Testis (tissue), 3 donors: ENCODE measurements around the gene RPRML. TPM values are rescaled to one million over a fixed set of nuclear protein-coding genes. Genes with fewer than 3 reads are reported as not detected.

Source experiments
- DNase-seq: peaks from one replicate; pipeline ENCODE4 v3.0.0-alpha.2; 2019
- H3K27ac ChIP-seq, 2 donors: fragments of 200-600 bp; sonication (generic); one replicate each; pipeline ENCODE4 v1.5.1; 2019
- H3K27me3 ChIP-seq: fragments of 200-600 bp; sonication (generic); one replicate; pipeline ENCODE4 v1.5.1; 2019
- H3K36me3 ChIP-seq: fragments of 200-600 bp; sonication (generic); one replicate; pipeline ENCODE4 v1.5.1; 2017; ENCODE audit warnings: low read depth; ENCODE audit errors: missing control alignments
- H3K4me1 ChIP-seq: fragments of 200-600 bp; sonication (generic); one replicate; pipeline ENCODE4 v1.5.1; 2019
- H3K4me3 ChIP-seq, 2 donors: fragments of 200-600 bp; sonication (generic); one replicate each; pipeline ENCODE4 v1.5.1; 2017 to 2019
- H3K9me3 ChIP-seq: fragments of 200-600 bp; sonication (generic); one replicate; pipeline ENCODE4 v1.5.1; 2017
- CTCF ChIP-seq, 3 experiments: fragments of 450-650 bp in 2 of 3; fragments of 200-600 bp in 1 of 3; sonication (generic) in 1 of 3; IDR thresholded peaks; one replicate each; pipeline ENCODE4 v1.5.1; 2016 to 2019; ENCODE audit warnings: antibody characterized with exemption in 3 of 3, mild to moderate bottlenecking in 2 of 3, moderate library complexity in 1 of 3
- POLR2A ChIP-seq: fragments of 450-650 bp; IDR thresholded peaks from one replicate; pipeline ENCODE4 v1.6.1; 2017; ENCODE audit warnings: antibody characterized with exemption, mild to moderate bottlenecking, moderate library complexity
- WGBS, 2 donors: methylation state at CpG; one replicate each; pipeline ENCODE4 v1.1.5; 2018; 5-methylcytosine and 5-hydroxymethylcytosine counted together
- intact Hi-C: fragments of 100-400 bp; cut with DNase I; formaldehyde crosslinking; loops from one replicate; pipeline ENCODE4 v1.15.1; 2023; ENCODE audit warnings: low total_unique reads
- polyA plus RNA-seq: library from polyadenylated mRNA; stranded (reverse); fragments of 350-450 nt; fragmentation: Illumina TruSeq; extraction: RNeasy Lipid Tissue Mini Kit (QIAGEN cat#74804); gene quantifications from one replicate; pipeline ENCODE4 v1.2.3, GENCODE V29; 2014; ENCODE audit warnings: low read depth, low replicate concordance; ENCODE audit not compliant: insufficient read depth
- total RNA-seq, 2 donors: library from RNA; depleted of rRNA; stranded (reverse); fragments of >200 nt; gene quantifications; one replicate each; pipeline ENCODE4 v1.2.3, GENCODE V29; 2016

RPRML gene
- total and polyA plus RNA-seq, 3 donors from 2014 or later = not detected

GRCh38 chr17:46948544-46948943 is 30.5 kb downstream of the RPRML start:
- intact Hi-C loops = no loop called here
- peaks cover 9% of the 10 kb centered on the region for H3K4me1 ChIP-seq
- no peak overlapping the region for H3K4me3 ChIP-seq
- TF ChIP-seq POLR2A = no peak
- TF ChIP-seq CTCF (IDR thresholded peaks at IDR 0.05) = no peak
- H3K9me3 ChIP-seq = no peaks in the 10 kb centered on the region
- no peak for DNase-seq
- H3K27me3 ChIP-seq = no peaks in the 10 kb centered on the region
- no peaks in the 10 kb centered on the region for H3K36me3 ChIP-seq
- 91 to 94% methylated on average over 5 of the region's 5 CpGs for WGBS, 2 donors
- H3K27ac ChIP-seq = no peak overlapping the region

- no peak overlapping the region for H3K27ac ChIP-seq
- TF ChIP-seq POLR2A (no peak), CTCF (IDR thresholded peaks at IDR 0.05) (no peak)
- peaks cover 14% of the 10 kb centered on the region for H3K4me1 ChIP-seq
- H3K27me3 ChIP-seq = no peaks in the 10 kb centered on the region
- WGBS, 2 donors = 77 to 80% methylated on average over 1 to 3 of the region's 3 CpGs
- DNase-seq = no peak
- intact Hi-C loops = no loop called here
- H3K36me3 ChIP-seq = no peaks in the 10 kb centered on the region
- H3K9me3 ChIP-seq = no peaks in the 10 kb centered on the region
- no peak overlapping the region for H3K4me3 ChIP-seq
These were observed 31.8 kb downstream of the RPRML start for GRCh38 chr17:46947216-46947615.

- peaks cover 14% of the 10 kb centered on the region for H3K4me1 ChIP-seq
- no peaks in the 10 kb centered on the region for H3K27me3 ChIP-seq
- intact Hi-C loops = no loop called here
These were observed 34.1 kb downstream of the RPRML start for GRCh38 chr17:46944931-46945330.

GRCh38 chr17:46943501-46944393 is 35.3 kb downstream of the RPRML start:
- Histone ChIP-seq H3K27me3 (no peaks in the 10 kb centered on the region), H3K36me3 (no peaks in the 10 kb centered on the region), H3K4me3 (no peak overlapping the region), H3K4me1 (peaks cover 14% of the 10 kb centered on the region), H3K27ac (no peak overlapping the region), H3K9me3 (no peaks in the 10 kb centered on the region)
- DNase-seq = peak; percentile 62
- 28 to 45% methylated on average over 16 to 21 of the region's 21 CpGs for WGBS, 2 donors
- TF ChIP-seq POLR2A (no peak), CTCF (IDR thresholded peaks at IDR 0.05) (no peak)
- intact Hi-C loops = no loop called here

More at GRCh38 chr17:46944931-46945330, 34.1 kb downstream of the RPRML start:
- no peaks in the 10 kb centered on the region for H3K36me3 ChIP-seq
- no peak overlapping the region for H3K27ac ChIP-seq
- TF ChIP-seq CTCF (IDR thresholded peaks at IDR 0.05) = no peak
- no peak for TF ChIP-seq POLR2A
- WGBS, 2 donors = 53 to 64% methylated on average over 10 of the region's 10 CpGs
- no peak for DNase-seq
- H3K4me3 ChIP-seq = no peak overlapping the region
- H3K9me3 ChIP-seq = no peaks in the 10 kb centered on the region

- peaks cover 14% of the 10 kb centered on the region for H3K4me1 ChIP-seq
- no peaks in the 10 kb centered on the region for H3K36me3 ChIP-seq
- no peak overlapping the region for H3K27ac ChIP-seq
- WGBS, 2 donors = 46 to 63% methylated on average over 2 of the region's 2 CpGs
- TF ChIP-seq POLR2A = no peak
- no peak for TF ChIP-seq CTCF (IDR thresholded peaks at IDR 0.05)
- DNase-seq = no peak
- no peak overlapping the region for H3K4me3 ChIP-seq
- intact Hi-C loops = no loop called here
- H3K27me3 ChIP-seq = no peaks in the 10 kb centered on the region
- no peaks in the 10 kb centered on the region for H3K9me3 ChIP-seq
These were observed 35.9 kb downstream of the RPRML start for GRCh38 chr17:46943218-46943500.
